PC-9 (cell line): Measurements from ENCODE around the gene ZC2HC1B.

Experiments
- EZH2 ChIP-seq: fragments of 200-600 bp; sonication (generic); IDR thresholded peaks from 2 replicates; pipeline ENCODE4 v1.8.0; 2017; ENCODE audit warnings: antibody characterized with exemption, low read depth
- TF ChIP-seq, protein P1 (sequence below): fragments of 200-600 bp; sonication (generic); conservative IDR thresholded peaks from 2 replicates; pipeline ENCODE4 v1.6.1; 2017; ENCODE audit warnings: mixed run types, antibody characterized with exemption, mild to moderate bottlenecking, moderate library complexity

- TF ChIP-seq, protein P1, sequence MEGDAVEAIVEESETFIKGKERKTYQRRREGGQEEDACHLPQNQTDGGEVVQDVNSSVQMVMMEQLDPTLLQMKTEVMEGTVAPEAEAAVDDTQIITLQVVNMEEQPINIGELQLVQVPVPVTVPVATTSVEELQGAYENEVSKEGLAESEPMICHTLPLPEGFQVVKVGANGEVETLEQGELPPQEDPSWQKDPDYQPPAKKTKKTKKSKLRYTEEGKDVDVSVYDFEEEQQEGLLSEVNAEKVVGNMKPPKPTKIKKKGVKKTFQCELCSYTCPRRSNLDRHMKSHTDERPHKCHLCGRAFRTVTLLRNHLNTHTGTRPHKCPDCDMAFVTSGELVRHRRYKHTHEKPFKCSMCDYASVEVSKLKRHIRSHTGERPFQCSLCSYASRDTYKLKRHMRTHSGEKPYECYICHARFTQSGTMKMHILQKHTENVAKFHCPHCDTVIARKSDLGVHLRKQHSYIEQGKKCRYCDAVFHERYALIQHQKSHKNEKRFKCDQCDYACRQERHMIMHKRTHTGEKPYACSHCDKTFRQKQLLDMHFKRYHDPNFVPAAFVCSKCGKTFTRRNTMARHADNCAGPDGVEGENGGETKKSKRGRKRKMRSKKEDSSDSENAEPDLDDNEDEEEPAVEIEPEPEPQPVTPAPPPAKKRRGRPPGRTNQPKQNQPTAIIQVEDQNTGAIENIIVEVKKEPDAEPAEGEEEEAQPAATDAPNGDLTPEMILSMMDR, result no peak
- no peak for TF ChIP-seq EZH2
These were observed 109.1 kb downstream of the ZC2HC1B start for GRCh38 chr6:143973097-143973966.
